GM12875 (cell line): ENCODE data around the gene CORO6.
A peak's percentile ranks its signal among the peaks of the same experiment; 100 is the strongest.

Source experiments
- H3K4me3 ChIP-seq: one replicate; pipeline ENCODE4 v1.5.1; 2011; ENCODE audit warnings: low read depth, low read length, control low read depth
- TF ChIP-seq, protein P1 (sequence below): IDR thresholded peaks from 2 replicates; pipeline ENCODE4 v1.5.1; 2011; ENCODE audit warnings: low read depth, mild to moderate bottlenecking, control low read depth, inconsistent platforms, low read length, moderate library complexity, borderline replicate concordance; ENCODE audit not compliant: insufficient read depth

Gene CORO6

DNA sequence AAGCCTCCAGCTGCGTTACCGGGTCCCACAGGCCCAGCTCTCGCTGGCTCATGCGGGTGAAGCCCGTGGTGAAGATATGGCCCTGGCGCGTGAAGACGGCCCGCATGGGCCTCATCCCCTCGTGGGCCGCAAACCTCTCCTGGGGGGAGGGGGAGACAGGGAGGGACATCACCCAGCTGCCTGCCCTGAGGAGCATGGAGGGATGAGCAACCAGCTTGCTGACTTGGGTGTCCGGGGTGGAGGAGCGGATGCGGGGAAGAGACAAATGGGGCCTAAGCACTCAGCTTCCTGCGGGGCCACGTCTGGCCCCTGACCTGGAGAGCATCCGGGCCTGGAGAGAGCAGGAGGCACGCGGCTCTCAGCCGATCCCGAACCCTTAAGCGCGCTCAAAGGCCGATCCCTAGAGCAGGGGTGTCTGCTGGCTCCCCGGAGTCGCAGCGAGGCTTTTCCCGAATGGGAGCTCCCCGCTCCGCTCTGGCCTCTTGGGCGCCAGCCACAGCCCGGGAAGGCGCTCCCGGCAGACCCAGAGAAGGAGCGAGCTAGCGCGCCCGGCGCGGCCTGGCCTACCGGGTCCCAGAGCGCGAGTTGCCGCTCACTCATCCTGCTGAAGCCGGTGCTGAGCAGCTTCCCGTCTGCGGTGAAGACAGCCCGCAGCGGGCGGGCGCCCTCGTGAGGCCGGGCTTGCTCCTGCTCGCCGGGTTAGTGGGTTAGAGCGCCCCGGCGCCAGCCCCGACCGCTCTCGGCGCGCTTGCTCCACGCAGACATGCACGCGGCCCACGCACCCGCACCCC lies 5.0 kb downstream of the CORO6 start:
- TF ChIP-seq, protein P1, sequence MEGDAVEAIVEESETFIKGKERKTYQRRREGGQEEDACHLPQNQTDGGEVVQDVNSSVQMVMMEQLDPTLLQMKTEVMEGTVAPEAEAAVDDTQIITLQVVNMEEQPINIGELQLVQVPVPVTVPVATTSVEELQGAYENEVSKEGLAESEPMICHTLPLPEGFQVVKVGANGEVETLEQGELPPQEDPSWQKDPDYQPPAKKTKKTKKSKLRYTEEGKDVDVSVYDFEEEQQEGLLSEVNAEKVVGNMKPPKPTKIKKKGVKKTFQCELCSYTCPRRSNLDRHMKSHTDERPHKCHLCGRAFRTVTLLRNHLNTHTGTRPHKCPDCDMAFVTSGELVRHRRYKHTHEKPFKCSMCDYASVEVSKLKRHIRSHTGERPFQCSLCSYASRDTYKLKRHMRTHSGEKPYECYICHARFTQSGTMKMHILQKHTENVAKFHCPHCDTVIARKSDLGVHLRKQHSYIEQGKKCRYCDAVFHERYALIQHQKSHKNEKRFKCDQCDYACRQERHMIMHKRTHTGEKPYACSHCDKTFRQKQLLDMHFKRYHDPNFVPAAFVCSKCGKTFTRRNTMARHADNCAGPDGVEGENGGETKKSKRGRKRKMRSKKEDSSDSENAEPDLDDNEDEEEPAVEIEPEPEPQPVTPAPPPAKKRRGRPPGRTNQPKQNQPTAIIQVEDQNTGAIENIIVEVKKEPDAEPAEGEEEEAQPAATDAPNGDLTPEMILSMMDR, result peak; percentile 92
- H3K4me3 ChIP-seq, result peak overlapping the region; percentile 54

- TF ChIP-seq, protein P1, result peak; percentile 90
Observed at GRCh38 chr17:29617125-29617480, 5.6 kb downstream of the CORO6 start.

GRCh38 chr17:29616300-29617048 lies 6.2 kb downstream of the CORO6 start:
- TF ChIP-seq, protein P1, result no peak
- peak overlapping the region; percentile 24 for H3K4me3 ChIP-seq

More at GRCh38 chr17:29617125-29617480, 5.6 kb downstream of the CORO6 start:
- H3K4me3 ChIP-seq, result peak overlapping the region; percentile 54

DNA sequence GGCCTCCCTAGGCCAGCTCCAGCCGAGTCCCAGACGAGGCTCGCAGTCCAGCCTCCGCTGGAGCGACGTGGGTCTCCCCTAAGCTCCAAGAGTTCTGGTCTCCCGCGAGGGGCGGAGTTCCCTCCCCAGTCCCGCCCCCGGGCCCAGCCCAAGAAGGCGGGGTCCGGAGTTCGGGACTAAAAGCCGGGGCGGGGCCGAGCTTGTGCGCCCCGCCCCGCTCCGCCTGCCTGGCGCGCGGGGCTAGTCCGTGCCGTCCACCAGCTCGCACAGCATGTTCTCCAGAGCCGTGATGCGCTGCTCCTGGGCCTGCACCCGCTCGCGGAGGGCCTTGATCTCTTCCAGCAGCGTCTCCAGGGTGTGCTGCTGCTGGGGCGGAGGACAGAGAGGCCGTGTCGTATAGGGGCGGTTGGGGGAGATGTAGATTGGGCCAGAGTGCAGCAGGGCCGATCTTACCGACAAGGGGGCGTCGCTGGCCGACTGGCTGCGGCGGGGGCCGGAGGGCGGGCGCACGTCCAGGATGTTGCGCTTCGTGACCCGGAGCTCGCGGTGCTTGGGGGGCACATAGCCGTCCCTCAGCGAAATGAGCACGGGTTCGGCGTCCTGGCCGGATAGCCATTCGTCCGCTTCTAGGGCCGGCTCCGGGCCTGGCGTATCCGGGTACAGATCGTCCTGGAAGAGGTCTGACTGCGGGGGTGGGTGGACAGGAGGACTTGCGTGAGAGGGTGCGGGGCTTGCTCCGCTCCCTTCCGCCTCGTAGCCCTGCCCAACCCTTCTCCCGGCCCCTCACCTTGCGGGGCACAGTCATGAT lies 7.0 kb downstream of the CORO6 start:
- TF ChIP-seq, protein P1, result no peak
- peak overlapping the region; percentile 38 for H3K4me3 ChIP-seq

GRCh38 chr17:29615048-29615385 lies 7.7 kb downstream of the CORO6 start:
- peak overlapping the region; percentile 26 for H3K4me3 ChIP-seq
- TF ChIP-seq, protein P1, result no peak

DNA sequence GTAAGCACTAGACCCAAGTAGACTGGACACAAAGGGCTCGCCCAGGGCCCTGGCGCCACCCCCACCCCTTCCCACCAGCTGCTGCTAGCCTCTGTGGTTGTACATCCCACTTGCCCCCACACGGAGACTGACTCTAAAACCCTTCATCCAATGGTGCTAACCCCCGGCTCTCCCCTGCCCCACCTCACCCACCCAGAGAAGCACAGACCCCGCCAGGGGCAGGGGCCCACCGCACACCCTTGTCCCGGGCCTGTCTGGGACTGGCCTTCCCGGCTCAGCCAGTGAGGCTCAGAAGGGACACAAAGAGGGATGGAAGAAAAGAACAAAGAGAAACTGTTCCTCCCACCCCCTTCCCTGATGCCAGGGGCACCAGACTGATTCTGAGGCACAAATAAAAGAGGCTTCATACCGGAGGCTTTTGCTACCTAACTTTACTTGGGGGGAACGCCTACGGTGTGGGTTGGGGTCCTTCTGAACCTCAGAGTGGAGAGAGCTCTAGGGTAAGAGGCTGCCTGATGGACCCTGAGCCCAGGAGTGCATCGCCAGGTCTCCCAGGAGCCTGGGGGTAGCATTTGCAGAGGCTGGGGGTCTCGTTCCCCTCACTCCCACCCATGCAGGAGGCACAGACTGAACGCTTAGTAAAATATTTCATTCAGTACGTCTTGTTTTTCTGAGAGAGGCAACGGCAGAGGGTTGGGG lies 8.2 kb downstream of the CORO6 start:
- no peak overlapping the region for H3K4me3 ChIP-seq
- TF ChIP-seq, protein P1, result no peak
